ENCODE measurements around the gene SLCO2A1. TPM values are rescaled to one million over a fixed set of nuclear protein-coding genes. Genes with fewer than 3 reads are reported as not detected.

SLCO2A1 gene
- total RNA-seq, 1 donor, result 0.36 TPM

DNA sequence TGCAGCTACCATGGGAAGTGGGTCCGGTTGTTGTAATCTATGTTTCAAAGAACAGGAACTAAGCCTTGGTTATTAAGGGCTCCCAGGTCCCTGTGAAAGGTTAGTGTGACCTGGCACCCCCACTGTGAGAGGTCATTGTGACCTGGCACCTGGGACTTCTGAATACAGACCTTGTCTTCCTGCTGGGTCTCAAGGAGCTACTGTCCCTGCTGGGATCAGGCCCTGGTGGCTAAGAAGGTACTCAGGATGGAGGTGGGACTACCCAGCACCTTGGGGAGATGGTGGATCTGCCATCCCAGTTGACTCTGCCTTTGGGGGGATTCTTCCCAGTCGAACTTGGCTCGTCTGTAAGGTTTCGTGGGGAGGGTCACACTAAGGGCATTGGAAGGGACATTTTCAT, 10.3 kb upstream of the SLCO2A1 start:
- Histone ChIP-seq H3K4me3 (ENCODE audit: insufficient read depth, low read length) (no peak overlapping the region), H3K27me3 (ENCODE audit: insufficient read depth, low read length) (no peaks in the 10 kb centered on the region), H2AFZ (ENCODE audit: low read length) (no peak overlapping the region), H3K27ac (ENCODE audit: low read depth, low read length) (no peak overlapping the region), H3K4me2 (ENCODE audit: insufficient read depth, low read length) (no peak overlapping the region), H3K4me1 (ENCODE audit: insufficient read depth, low read length) (no peaks in the 10 kb centered on the region), H3K79me2 (ENCODE audit: insufficient read depth, low read length) (no peaks in the 10 kb centered on the region), H3K36me3 (ENCODE audit: insufficient read depth, low read length) (no peaks in the 10 kb centered on the region), H4K20me1 (ENCODE audit: insufficient read depth, low read length) (no peaks in the 10 kb centered on the region), H3K9me3 (ENCODE audit: low read depth, low read length) (peaks cover under 1% of the 10 kb centered on the region)
- no peak for DNase-seq (ENCODE audit: insufficient read length, low spot score, missing footprints)
- TF ChIP-seq CTCF (IDR thresholded peaks at IDR 0.05; ENCODE audit: extremely low read depth, low read depth, low read length), result no peak

DNA sequence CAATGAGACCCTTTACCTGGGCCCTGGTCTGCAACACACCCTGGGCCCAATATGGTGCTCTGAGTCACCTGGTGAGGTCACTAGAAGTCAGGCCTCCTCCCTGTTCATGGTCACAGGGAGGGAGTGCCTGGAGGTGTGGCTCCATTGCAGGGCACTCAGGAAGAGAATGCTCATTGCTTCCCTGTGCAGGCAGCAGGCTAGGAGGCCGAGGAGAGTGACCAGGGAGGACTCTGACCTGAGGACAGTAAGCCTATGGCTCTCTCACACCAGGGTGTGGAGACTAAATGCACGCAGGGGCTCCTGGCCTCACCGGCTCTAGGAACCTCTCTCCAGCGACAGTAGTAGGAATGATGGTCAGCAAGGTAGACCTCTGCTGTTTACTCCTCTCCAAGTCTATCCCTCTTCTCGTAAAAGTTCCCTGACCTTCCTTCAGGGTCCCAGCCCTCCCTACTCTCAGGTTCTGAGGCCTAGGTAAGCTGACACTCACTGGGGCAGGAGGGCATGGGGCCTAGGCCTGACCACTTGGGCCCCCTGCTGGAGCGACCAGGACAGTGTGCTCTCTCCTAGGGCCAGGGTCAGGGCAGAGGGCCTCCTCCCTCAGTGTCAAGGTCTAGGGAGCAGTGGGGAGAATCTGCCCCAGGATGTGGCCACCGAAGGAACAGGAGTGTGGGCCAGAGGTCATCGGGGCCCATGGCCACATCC, 9.6 kb upstream of the SLCO2A1 start:
- no peaks in the 10 kb centered on the region for H3K36me3 ChIP-seq (ENCODE audit: insufficient read depth, low read length)
- H4K20me1 ChIP-seq (ENCODE audit: insufficient read depth, low read length), result no peaks in the 10 kb centered on the region
- H2AFZ ChIP-seq (ENCODE audit: low read length), result no peak overlapping the region
- no peaks in the 10 kb centered on the region for H3K79me2 ChIP-seq (ENCODE audit: insufficient read depth, low read length)
- H3K9me3 ChIP-seq (ENCODE audit: low read depth, low read length), result no peaks in the 10 kb centered on the region
- H3K4me3 ChIP-seq (ENCODE audit: insufficient read depth, low read length), result no peak overlapping the region
- DNase-seq (ENCODE audit: insufficient read length, low spot score, missing footprints), result no peak
- no peak for TF ChIP-seq CTCF (IDR thresholded peaks at IDR 0.05; ENCODE audit: extremely low read depth, low read depth, low read length)
- H3K27ac ChIP-seq (ENCODE audit: low read depth, low read length), result no peak overlapping the region
- H3K27me3 ChIP-seq (ENCODE audit: insufficient read depth, low read length), result no peaks in the 10 kb centered on the region
- H3K4me2 ChIP-seq (ENCODE audit: insufficient read depth, low read length), result no peak overlapping the region
- no peaks in the 10 kb centered on the region for H3K4me1 ChIP-seq (ENCODE audit: insufficient read depth, low read length)

DNA sequence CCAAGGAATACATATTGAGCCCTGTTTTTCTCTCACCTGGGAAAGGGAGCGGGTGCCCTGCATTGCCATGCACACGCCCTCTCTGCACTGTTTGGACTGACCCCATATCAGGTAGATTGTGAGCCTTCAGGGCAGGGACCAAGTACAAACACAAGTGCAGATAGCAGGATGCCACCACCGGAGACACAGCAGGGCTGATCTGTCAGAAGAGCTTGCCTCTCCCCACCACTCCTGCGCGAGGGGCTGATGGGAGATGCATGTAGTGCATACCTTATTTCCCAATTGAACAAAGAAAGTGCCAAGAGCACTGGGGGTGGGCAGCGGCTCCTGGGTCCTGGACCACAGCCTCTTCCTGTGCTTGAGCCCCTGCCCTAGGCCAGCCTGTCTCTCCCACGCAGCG, 9.0 kb upstream of the SLCO2A1 start:
- no peak for DNase-seq (ENCODE audit: insufficient read length, low spot score, missing footprints)
- Histone ChIP-seq H3K9me3 (ENCODE audit: low read depth, low read length) (no peaks in the 10 kb centered on the region), H4K20me1 (ENCODE audit: insufficient read depth, low read length) (no peaks in the 10 kb centered on the region), H3K79me2 (ENCODE audit: insufficient read depth, low read length) (no peaks in the 10 kb centered on the region), H2AFZ (ENCODE audit: low read length) (no peak overlapping the region), H3K4me2 (ENCODE audit: insufficient read depth, low read length) (no peak overlapping the region), H3K36me3 (ENCODE audit: insufficient read depth, low read length) (no peaks in the 10 kb centered on the region), H3K27me3 (ENCODE audit: insufficient read depth, low read length) (no peaks in the 10 kb centered on the region), H3K4me1 (ENCODE audit: insufficient read depth, low read length) (no peaks in the 10 kb centered on the region), H3K27ac (ENCODE audit: low read depth, low read length) (no peak overlapping the region), H3K4me3 (ENCODE audit: insufficient read depth, low read length) (no peak overlapping the region)
- no peak for TF ChIP-seq CTCF (IDR thresholded peaks at IDR 0.05; ENCODE audit: extremely low read depth, low read depth, low read length)

- Histone ChIP-seq H3K27me3 (ENCODE audit: insufficient read depth, low read length) (no peaks in the 10 kb centered on the region), H3K4me3 (ENCODE audit: insufficient read depth, low read length) (no peak overlapping the region), H2AFZ (ENCODE audit: low read length) (no peak overlapping the region), H3K4me1 (ENCODE audit: insufficient read depth, low read length) (no peaks in the 10 kb centered on the region), H3K4me2 (ENCODE audit: insufficient read depth, low read length) (no peak overlapping the region), H3K27ac (ENCODE audit: low read depth, low read length) (no peak overlapping the region), H3K79me2 (ENCODE audit: insufficient read depth, low read length) (no peaks in the 10 kb centered on the region), H4K20me1 (ENCODE audit: insufficient read depth, low read length) (no peaks in the 10 kb centered on the region), H3K9me3 (ENCODE audit: low read depth, low read length) (no peaks in the 10 kb centered on the region), H3K36me3 (ENCODE audit: insufficient read depth, low read length) (no peaks in the 10 kb centered on the region)
- no peak for DNase-seq (ENCODE audit: insufficient read length, low spot score, missing footprints)
- no peak for TF ChIP-seq CTCF (IDR thresholded peaks at IDR 0.05; ENCODE audit: extremely low read depth, low read depth, low read length)
These were observed 8.4 kb upstream of the SLCO2A1 start for GRCh38 chr3:134038071-134038491.

Measured in osteoblast (primary cell).